GM12801 (cell line): Measurements from ENCODE around the gene IFI44L.

Experiments
- CTCF ChIP-seq: IDR thresholded peaks from one replicate; pipeline ENCODE4 v1.5.1; 2011; ENCODE audit warnings: control low read depth; ENCODE audit not compliant: insufficient read length; ENCODE audit errors: extremely low read depth

Gene IFI44L

DNA sequence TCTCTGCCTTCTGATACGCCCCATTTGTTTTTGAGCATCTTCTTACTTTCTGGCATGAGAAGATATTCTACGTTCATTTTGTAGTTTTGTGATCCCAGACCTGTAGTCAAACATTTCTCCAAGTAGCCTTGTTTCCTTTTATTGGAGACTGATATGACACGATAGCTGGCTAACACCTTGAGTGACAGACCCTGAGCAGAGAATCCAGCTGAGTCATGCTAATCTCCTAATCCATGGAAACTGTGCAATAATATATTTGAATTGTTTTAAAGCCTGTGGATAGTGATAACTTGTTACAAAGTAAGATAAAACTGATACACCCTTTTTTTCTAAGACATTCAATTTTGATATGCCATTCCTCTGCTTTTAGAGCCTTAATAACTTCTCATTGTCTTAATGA is 1.2 kb upstream of the IFI44L start:
- no peak for TF ChIP-seq CTCF

GRCh38 chr1:78619446-78619802 is 824 bp upstream of the IFI44L start:
- TF ChIP-seq CTCF, result no peak

DNA sequence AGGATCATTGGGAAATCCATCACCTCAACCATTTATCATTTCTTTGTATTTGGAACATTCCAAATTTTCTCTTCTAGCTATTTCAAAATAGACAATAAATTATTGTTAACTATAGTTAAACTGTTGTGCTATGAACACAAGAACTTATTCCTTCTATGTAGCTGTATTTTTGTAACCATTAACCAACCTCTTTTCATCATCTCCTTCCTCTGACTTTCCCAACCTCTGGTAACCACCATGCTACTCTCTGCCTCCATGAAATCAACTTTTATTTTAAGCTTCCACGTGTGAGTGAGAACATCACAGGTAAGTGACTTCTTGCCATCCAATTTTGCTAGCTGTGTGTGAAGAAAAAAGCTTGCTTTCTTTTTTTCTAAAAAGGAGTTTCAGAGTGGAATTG is 418 bp downstream of the IFI44L start:
- TF ChIP-seq CTCF, result no peak

DNA sequence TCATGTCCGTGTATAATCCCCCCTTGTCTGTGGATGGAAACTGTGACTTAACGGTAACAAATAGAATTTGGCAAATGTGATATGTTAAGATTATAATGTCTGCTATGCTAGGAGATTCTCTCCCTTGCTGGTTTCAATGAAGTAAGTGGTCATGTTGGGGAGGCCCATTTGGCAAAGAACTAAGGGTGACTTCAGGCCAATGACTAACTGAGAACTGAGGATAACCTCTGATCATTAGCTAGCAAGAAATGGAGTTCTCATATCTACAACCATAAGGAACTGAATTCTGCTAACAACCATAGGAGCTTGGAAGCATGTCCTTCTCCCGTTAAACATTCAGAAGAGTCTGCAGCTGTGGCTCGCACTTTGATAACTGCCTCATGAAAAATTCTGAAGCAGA is 2.3 kb downstream of the IFI44L start:
- TF ChIP-seq CTCF, result no peak

DNA sequence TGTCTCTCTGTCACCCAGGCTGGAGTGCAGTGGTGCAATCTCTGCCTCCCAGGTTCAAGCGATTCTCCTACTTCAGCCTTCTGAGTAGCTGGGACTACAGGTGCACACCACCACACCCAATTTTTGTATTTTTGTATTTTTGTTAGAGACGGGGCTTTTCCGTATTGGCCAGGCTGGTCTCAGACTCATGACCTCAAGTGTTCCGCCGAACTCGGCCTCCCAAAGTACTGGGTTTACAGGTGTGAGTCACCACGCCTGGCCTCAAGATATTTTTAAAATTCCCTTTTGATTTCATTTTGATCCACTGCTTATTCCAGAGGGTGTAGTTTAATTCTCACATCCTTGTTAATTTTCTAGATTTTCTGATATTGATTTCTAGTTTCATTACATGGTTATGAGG is 3.8 kb downstream of the IFI44L start:
- no peak for TF ChIP-seq CTCF

DNA sequence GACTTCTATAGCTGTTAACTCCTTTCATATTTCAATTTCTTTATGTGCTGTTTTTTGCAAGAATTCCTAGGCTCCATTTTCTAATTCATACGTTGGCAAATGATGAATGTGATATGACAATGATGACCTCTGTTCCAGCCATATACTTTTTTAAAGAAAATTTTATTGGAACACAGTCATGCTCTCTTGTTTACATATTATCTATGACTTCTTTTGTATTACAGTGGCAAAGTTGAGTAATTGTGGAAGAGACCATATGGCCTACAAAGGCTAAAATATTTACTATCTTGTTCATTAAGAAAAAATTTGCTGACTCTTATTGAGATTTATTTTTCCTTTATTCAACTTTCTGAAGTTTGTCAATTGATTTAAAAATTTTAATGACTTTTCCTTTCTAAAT is 7.1 kb downstream of the IFI44L start:
- no peak for TF ChIP-seq CTCF

DNA sequence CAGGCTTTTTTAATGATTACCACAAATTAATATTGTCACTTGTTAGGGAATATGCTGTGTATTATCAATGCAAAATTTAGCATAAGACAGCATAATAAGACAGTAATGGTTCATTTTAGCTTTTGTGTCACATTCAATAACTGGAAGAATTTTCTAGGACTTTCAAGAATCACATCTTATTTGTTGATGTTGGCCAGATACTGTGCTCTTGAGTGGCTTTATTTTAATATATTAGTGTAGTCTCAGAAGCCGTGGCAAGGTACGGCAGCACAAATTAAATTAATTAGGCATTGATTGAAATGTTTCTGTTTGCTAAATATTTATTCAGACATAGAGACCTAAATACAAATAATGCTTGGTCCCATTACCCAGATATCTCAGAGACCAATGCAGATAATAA is 10.4 kb downstream of the IFI44L start:
- no peak for TF ChIP-seq CTCF

DNA sequence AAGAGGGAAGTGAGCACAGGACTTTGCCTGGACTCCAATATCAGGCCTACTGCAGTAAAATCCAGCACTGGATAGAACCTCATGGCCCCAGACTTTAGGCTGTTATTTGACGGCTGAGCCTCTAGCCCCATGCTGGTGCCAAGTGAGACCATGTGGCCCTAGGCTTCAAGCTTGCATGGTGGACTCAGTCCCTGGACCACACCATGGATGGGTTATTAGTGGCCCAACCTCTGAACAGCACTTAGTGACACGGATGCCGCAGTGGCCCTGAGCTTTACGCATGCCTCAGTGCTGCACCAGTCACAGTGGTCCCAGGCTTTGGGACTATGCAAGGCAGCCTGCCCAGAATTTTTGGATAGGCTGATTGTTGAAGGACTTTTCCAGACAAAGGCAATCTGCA is 13.0 kb downstream of the IFI44L start:
- TF ChIP-seq CTCF, result no peak
